AG09319 (cell line): Measurements from ENCODE around the gene NOS1AP.

Experiments
- DNase-seq: peaks from one replicate; pipeline ENCODE4 v3.0.0-alpha.2; 2010; ENCODE audit warnings: low read depth; ENCODE audit errors: extremely low read depth
- CTCF ChIP-seq: IDR thresholded peaks from 2 replicates; pipeline ENCODE4 v1.5.1; 2011; ENCODE audit warnings: low read depth, mild to moderate bottlenecking, inconsistent platforms, low read length, moderate library complexity

NOS1AP gene

DNA sequence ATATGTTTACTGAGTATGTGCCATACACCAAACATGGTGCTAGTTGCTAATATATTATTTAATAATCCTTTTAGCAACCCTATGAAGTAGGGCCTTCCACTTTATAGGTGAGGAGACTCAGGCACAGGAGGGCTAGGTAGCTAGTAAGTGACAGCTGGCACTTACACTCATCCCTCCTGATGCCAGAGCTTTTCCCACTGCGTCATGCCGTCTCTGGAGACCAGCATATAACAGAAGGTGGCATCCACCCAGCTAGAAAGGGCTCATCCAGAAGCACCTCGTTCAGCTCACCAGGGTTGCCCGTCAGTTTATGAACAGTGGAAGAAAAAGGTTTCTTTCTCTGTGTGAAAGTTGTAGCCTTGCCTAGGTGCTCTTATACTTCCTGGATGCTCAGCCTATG, 108.9 kb downstream of the NOS1AP start:
- no peak for DNase-seq
- TF ChIP-seq CTCF, result no peak

DNA sequence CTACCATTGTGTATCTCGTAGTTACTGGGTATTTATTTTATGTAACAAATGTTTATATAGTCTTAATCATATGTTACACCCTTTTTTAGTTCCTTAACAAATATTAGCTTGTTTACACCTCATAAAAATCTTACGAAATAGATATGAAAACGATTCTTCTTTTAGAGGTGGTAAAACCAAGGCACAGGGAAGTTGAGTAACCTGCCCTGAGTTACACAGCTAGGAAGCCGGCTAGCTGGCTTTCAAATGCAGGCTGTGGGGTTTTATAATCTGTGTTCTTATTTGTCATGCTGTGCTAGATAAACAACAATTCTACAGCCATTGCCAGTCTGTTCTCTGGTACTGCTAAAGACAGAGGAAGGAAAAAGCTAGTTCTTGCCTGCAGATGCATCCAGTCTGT, 109.6 kb downstream of the NOS1AP start:
- DNase-seq, result no peak
- TF ChIP-seq CTCF, result no peak

DNA sequence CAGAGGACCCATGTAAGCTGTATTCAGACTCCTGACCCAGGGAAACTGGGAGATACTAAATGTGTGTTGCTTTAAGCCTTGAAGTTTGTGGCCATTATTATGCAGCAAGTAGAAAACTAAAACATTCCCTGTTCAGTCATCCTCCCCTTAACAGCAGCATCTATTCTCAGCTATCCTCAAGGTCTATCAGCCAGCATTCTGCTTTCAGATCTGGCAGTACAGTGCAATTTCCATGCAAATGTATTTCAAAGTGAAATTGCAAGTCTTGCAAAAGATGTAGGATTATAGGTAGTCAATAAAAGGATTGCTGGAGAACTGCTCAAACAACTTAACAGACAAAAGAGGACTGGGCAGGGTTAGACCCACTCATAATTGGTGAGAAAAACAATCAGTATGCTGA, 111.3 kb downstream of the NOS1AP start:
- DNase-seq, result no peak
- TF ChIP-seq CTCF, result no peak

GRCh38 chr1:162182090-162182489, 112.6 kb downstream of the NOS1AP start:
- DNase-seq, result no peak
- no peak for TF ChIP-seq CTCF

- no peak for DNase-seq
Measured at GRCh38 chr1:162185314-162186025, 116.0 kb downstream of the NOS1AP start.

GRCh38 chr1:162186026-162186374, 116.5 kb downstream of the NOS1AP start:
- no peak for DNase-seq
- TF ChIP-seq CTCF, result no peak

More at GRCh38 chr1:162185314-162186025, 116.0 kb downstream of the NOS1AP start:
- no peak for TF ChIP-seq CTCF

GRCh38 chr1:162186406-162186805, 116.9 kb downstream of the NOS1AP start:
- TF ChIP-seq CTCF, result no peak

More at GRCh38 chr1:162186406-162186805, 116.9 kb downstream of the NOS1AP start:
- DNase-seq, result no peak
